ENCODE data around the gene MAP3K14.

DNA sequence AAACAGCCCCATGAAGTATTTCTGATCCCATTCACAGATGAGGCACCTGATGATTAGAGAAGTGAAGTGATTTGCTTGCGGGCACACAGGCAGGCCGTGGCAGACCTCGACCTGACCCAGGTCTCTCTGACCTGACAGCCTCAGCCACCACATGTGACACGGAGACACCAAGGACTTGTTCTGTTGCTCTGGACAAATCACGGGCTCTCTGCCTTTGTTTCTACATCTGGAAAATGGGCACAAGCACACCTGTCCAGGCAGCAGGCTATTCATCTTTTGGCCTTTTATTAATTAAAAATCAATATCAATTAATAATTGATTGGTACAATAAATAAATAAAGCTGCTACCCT is 3.4 kb downstream of the MAP3K14 start:
- TF ChIP-seq, protein P1, sequence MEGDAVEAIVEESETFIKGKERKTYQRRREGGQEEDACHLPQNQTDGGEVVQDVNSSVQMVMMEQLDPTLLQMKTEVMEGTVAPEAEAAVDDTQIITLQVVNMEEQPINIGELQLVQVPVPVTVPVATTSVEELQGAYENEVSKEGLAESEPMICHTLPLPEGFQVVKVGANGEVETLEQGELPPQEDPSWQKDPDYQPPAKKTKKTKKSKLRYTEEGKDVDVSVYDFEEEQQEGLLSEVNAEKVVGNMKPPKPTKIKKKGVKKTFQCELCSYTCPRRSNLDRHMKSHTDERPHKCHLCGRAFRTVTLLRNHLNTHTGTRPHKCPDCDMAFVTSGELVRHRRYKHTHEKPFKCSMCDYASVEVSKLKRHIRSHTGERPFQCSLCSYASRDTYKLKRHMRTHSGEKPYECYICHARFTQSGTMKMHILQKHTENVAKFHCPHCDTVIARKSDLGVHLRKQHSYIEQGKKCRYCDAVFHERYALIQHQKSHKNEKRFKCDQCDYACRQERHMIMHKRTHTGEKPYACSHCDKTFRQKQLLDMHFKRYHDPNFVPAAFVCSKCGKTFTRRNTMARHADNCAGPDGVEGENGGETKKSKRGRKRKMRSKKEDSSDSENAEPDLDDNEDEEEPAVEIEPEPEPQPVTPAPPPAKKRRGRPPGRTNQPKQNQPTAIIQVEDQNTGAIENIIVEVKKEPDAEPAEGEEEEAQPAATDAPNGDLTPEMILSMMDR (IDR thresholded peaks at IDR 0.05 in 2 of 3, conservative IDR thresholded peaks at IDR 0.05 in 1 of 3; ENCODE audit: borderline replicate concordance in 1 of 3, insufficient read depth in 1 of 3, low read depth in 2 of 3, low read length in 2 of 3): no peak
- TF ChIP-seq JUND (IDR thresholded peaks at IDR 0.05): no peak
- no peak for TF ChIP-seq EZH2 (IDR thresholded peaks at IDR 0.05)
- no peak for TF ChIP-seq SIN3A (IDR thresholded peaks at IDR 0.05; ENCODE audit: low read depth)
- no peak for TF ChIP-seq POLR2AphosphoS5 (IDR thresholded peaks at IDR 0.05; ENCODE audit: low read depth, low read length)
- no peak for TF ChIP-seq YY1 (IDR thresholded peaks at IDR 0.05; ENCODE audit: extremely low read depth, insufficient replicate concordance, low read depth, low read length)
- no peak for TF ChIP-seq POLR2A (IDR thresholded peaks at IDR 0.05; ENCODE audit: borderline replicate concordance, extremely low read depth, insufficient read depth, insufficient read length)
- no peak for TF ChIP-seq ATF3 (IDR thresholded peaks at IDR 0.05)
- TF ChIP-seq MAX (IDR thresholded peaks at IDR 0.05): no peak

Measured in HCT116 (cell line).